GM12891 (cell line): Measurements from ENCODE around the gene COL2A1.

Experiments
- PAX5 ChIP-seq: IDR thresholded peaks from 2 replicates; pipeline ENCODE4 v1.6.1; 2011; ENCODE audit warnings: low read length, moderate library complexity, mild to moderate bottlenecking; ENCODE audit not compliant: insufficient read depth, severe bottlenecking
- POLR2A ChIP-seq: IDR thresholded peaks from 2 replicates; pipeline ENCODE4 v1.6.1; 2011; ENCODE audit warnings: low read depth, low read length, control low read depth
- POLR2AphosphoS5 ChIP-seq: IDR thresholded peaks from 2 replicates; pipeline ENCODE4 v1.6.1; 2011; ENCODE audit warnings: low read depth, low read length, control low read depth
- POU2F2 ChIP-seq: IDR thresholded peaks from 2 replicates; pipeline ENCODE4 v1.6.1; 2011; ENCODE audit warnings: low read depth, mild to moderate bottlenecking, control low read depth, low read length, moderate library complexity
- TAF1 ChIP-seq: IDR thresholded peaks from 2 replicates; pipeline ENCODE4 v1.6.1; 2011; ENCODE audit warnings: low read depth, low read length, control low read depth

DNA sequence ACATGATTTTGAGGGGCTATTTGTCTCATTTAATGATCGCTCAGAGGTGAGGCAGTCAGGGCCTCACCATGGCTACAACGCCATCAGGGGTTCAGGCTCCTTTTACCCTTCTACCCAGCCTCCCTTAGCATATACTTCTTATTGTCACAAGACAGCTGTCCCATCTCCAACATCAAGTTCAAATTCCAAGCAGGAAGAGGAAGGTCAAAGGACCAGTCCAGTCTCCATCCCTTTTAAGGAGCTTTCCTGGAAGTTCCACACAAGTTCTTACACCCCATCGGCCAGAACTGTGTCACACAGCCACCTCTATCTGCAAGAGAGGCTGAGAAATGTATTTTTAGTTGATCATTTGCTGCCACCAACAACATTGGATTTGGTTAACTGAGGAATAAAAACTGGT is 49.2 kb downstream of the COL2A1 start:
- TF ChIP-seq POLR2A: no peak
- TF ChIP-seq POU2F2: no peak
- TF ChIP-seq POLR2AphosphoS5: no peak
- TF ChIP-seq TAF1: no peak
- TF ChIP-seq PAX5: no peak
